SKM-1 treated with dmso at 0.1 percent for 144 hours (cell line): ENCODE data around the gene FAM209B.
A peak's percentile ranks its signal among the peaks of the same experiment; 100 is the strongest.
"Not testable (repeated sequence)": the region's sequence is repeated elsewhere in the genome, so short reads cannot be mapped to it uniquely, and the experiment has no call there.

ENCODE experiments used
- DNase-seq: peaks from one replicate; lab custom pipeline; 2025; ENCODE audit not compliant: unreplicated experiment; lab: John Stamatoyannopoulos, UW

The FAM209B gene

DNA sequence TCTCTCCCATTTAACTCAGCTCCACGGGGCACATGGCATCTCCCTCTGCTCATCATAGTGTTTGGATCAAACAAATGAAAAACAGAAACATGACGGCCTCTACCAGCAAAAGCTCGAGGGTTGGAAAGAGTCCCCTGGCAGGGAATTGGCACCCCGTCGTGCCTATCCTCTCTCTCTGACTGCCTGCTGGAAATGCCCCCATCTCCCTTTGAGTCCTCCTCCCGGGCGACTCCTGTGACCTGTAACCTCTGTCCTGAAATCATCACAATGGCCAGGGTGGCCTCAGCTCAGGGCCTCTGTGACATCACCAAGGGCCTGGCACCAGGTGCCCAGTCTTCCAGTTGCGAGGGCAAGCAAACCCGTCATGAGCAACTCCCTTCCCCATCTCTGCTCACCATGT is at the start of gene FAM209B:
FAM209B (plus strand) TSS at position 301 of the 400 bp plus-strand sequence; CDS start at position 397, 96 bp downstream.
- not testable (repeated sequence) for DNase-seq

DNA sequence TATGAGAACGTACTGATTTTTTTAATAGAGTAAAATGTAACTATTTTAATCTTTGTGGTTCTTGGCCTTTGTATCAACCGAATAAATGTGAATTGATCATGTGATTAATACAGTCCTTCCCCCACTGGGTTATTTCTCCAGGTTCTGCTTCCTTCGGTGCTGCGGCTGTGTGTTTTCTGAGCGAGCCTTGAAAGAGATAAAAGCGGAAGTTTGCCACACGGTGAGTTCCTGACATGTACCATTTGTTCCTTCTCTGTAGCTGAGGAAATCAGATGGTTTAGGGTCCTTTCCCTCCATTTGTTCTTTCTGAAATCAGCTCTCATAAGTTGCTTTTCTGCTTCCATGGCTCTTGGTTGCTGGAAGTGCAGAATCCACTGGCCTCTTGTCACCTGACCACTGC is 49.1 kb upstream of the FAM209B start:
- no peak for DNase-seq

GRCh38 chr20:56487216-56487615 is 45.8 kb upstream of the FAM209B start:
- DNase-seq: peak; percentile 44

- DNase-seq: no peak
Observed at GRCh38 chr20:56488566-56488965, 44.5 kb upstream of the FAM209B start.

- DNase-seq: no peak
Observed at GRCh38 chr20:56501116-56501515, 31.9 kb upstream of the FAM209B start.

DNA sequence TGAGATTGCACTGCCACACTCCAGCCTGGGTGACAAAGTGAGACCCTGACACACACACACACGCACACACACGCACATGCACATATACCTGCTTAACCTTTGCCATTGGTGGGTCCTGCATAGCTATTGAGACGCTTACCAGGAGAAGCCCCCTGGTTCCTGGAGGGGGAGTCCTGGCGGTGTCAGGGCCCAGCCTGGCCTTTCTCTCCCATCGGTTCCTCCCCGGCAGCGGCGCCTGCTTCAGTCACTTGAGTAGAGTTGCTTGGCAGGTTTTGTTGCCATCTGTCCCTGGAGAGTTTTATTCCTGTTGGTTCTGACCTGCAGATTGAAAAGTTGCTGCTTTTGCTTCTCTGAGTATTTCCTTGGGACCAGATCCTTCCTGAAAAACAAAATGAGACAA is 29.1 kb upstream of the FAM209B start:
- DNase-seq: no peak

DNA sequence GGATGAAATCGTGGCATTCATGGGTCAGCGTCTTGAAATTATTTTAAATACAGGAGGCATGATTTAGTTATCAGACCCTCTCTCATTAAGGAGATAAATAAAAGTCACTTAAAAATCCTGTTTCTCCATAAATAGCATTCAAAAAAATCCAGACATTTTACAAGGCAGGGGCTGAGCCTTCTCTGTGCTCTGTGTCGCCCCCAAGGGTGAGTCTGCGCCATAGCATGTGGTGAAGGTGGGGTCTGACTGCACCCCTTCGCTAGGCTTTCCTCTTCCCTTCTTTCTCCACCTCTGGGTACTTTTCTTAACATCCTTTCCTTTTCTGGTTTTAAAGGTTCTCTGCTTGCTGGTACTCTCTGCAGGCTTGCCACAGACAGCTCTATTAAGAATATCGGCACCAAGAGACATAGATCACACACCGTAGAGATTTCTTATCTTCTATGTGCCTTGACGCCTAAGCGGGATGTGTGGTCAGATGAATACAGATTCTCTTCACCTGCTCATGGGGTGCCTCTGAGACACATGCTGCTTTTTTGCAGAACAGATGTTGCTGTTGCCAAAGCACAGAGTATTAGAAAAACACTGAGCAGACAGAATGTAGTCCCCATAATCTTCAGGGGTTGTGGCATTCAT is 28.6 kb upstream of the FAM209B start:
- no peak for DNase-seq

- DNase-seq: no peak
Observed at GRCh38 chr20:56506103-56506502, 26.9 kb upstream of the FAM209B start.

DNA sequence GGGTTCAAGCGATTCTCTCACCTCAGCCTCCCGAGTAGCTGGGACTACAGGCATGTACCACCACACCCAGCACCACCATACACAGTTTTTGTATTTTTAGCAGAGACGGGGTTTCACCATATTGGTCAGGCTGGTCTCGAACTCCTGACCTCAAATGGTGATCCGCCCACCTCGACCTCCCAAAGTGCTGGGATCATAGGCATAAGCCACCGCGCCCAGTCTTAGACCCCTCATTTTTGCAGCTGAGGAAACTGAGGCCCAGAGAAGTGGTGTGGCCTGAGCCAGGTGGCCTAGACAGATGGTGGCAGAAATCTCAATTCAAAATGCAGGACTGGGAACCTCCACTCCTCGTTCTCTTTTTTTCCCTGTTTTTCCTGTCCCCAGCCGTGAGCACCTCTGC is 21.1 kb upstream of the FAM209B start:
- DNase-seq: no peak

DNA sequence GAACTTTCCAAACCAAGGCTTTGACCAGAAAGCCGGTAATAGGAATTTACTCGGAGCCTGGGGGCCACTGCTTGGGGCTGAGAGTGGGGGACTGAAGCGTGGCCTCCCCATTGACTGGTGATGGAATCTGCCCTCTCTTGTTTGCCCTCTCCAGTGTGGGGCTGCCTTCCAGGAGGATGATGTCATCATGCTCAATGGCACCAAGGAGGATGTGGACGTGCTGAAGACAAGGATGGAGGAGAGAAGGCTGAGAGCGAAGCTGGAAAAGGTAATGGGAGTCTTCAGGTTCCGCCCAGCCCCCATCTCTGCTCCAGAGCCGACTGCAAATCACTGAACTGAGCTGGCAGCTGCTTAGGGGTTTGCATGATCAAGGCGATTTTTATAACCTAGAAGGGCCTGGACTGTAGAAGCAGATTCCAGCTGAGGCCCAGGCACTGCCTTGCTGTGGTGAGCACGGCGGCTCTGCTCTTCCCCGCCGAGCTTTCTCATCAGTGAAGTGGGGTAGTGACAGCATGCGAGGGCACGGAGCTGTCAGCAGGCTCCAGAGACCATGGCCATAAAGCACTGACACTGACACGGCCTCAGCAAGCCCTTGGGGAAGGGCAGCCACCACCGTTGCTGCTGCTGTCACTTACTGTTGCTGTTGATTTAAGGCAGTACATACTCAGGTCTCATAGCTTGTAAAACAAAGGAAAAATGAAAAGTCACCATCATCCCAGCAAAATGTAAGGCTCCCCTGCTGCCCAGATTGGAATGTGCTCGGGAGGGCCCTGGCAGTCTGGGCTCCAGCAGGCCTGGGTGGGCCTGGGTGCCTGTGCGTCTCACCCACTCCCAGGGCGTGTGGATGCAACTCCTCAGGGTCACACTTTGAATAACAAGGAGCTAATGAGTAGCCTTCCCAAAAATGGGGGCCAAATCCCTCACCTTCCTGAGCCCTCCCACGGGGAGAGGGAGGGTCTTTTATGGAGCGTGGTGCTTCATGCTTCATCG is 19.6 kb upstream of the FAM209B start:
- no peak for DNase-seq

- no peak for DNase-seq
Observed at GRCh38 chr20:56516631-56517030, 16.4 kb upstream of the FAM209B start.

DNA sequence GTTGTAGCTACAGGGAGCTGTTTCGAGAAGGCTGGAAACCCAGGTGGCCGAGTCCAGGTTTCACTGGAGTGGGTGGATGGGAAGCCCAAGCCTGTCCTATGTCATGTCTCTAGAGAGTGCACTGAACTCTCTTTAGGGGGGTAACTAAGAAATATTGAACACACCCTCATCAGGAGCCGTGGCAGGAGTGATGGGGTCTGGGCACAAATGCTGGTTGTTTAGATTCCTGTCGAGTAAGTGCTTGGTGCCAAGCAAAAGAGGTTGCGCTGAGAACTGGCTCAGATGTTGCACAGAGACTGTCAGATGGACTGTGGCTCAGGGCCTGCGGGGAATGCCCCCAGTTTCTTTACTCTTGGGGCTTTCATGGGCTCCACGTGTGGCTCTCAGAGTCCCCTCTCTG is 15.8 kb upstream of the FAM209B start:
- no peak for DNase-seq

DNA sequence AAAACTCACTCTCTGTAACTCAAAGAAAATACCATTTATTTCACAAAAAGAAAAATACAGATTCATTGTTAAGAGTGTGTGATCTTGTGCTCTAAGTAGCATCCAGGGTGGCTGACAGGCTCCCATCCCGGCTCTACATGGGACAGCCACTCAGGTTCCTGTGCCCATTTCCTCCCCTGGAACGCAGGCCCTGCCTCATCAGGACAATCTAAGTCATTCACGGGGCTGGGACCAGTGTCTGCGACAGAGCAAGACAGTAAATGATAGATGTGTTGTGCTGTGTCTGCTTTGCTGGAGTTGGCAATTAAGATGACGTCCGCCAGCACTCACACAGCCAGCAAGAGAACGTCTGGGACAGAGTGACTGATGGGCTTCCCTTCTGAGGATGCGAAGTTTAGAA is 15.4 kb upstream of the FAM209B start:
- no peak for DNase-seq

DNA sequence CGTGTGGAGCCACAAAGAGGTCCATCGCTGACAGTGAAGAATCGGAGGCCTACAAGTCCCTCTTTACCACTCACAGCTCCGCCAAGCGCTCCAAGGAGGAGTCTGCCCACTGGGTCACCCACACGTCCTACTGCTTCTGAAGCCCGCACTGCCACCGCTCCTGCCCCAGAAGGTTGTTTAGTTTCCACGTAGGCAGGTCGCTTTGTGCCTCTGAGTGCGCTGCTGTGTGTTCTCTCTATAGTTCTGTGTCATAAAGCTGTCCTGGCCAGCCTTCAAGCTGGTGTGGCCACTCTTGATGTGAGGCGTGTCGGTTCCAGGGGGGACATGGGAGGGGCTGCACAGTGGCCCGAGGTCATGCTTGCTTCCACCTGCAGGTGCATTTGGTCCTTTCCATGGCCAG is 14.9 kb upstream of the FAM209B start:
- DNase-seq: no peak

- no peak for DNase-seq
Observed at GRCh38 chr20:56518721-56519398, 14.2 kb upstream of the FAM209B start.

GRCh38 chr20:56519551-56519950 is 13.5 kb upstream of the FAM209B start:
- no peak for DNase-seq

- no peak for DNase-seq
Observed at GRCh38 chr20:56520180-56520579, 12.9 kb upstream of the FAM209B start.

DNA sequence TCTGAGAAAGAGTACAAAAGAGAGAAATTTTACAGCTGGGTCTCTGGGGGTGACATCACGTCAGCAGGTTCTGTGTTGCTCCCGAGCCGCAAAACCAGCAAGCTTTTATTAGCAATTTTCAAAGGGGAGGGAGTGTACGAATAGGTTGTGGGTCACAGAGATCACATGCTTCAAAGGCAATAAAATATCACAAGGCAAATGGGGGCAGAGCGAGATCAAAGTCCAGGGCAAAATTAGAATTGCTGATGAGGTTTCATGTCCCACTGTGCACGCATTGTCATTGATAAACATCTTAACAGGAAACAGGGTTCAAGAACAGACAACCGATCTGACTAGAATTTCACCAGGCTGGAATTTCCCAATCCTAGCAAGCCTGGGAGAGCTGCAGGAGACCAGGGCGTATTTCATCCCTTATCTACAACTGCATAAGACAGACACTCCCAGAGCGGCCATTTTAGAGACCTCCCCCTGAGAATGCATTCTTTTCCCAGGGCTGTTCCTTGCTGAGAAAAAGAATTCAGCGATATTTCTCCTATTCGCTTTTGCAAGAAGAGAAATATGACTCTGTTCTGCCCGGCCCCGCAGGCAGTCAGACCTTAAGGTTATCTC is 12.2 kb upstream of the FAM209B start:
- not testable (repeated sequence) for DNase-seq

GRCh38 chr20:56522311-56522710 is 10.7 kb upstream of the FAM209B start:
- DNase-seq: no peak

DNA sequence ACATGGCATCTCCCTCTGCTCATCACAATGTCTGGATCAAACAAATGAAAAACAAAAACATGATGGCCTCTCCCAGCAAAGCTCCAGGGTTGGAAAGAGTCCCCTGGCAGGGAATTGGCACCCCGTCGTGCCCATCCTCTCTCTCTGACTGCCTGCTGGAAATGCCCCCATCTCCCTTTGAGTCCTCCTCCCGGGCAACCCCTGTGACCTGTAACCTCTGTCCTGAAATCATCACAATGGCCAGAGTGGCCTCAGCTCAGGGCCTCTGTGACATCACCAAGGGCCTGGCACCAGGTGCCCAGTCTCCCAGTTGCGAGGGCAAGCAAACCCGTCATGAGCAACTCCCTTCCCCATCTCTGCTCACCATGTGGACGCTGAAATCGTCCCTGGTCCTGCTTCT is 8.6 kb upstream of the FAM209B start, which contains the start of gene FAM209A:
FAM209A (plus strand) TSS at position 301 of the 400 bp plus-strand sequence; CDS start at position 366, 65 bp downstream.
- not testable (repeated sequence) for DNase-seq

GRCh38 chr20:56527521-56527920 is 5.5 kb upstream of the FAM209B start:
- DNase-seq: no peak
